ENCODE results near the gene TRAPPC10.

Gene TRAPPC10

DNA sequence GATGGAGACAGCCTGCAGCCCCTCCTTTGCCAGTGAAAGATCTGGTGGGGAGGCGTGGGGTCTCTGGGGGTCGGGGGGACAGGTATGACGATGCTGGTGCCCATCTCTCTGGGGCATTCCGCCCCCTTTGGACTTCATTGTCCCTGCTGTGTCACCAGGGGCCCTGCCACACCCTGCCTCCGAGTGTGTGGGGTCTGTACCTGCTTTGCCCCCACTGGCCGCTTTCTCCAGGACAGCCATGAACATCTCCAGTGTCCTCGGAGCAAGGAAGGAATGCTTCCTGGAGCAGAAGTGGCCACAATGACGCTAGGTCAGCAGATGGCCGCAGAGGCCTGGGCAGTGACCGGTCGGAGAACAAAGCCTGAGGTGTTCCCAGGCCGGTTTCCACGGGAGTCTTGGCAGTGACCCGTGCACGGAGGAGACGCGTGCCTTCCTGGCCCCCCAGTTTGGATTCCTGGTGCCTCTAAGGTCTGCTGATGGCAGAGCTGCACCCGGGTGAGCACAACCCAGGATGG is 18.6 kb upstream of the TRAPPC10 start:
- H3K4me3 ChIP-seq (ENCODE audit: low read depth in 1 of 2, low read length in 2 of 2) = no peak overlapping the region
- H3K36me3 ChIP-seq (ENCODE audit: control insufficient read depth in 1 of 2, insufficient read depth in 2 of 2, low read length in 2 of 2) = no peaks in the 10 kb centered on the region
- H3K9me3 ChIP-seq (ENCODE audit: control insufficient read depth in 1 of 2, low read length in 2 of 2) = no peaks in the 10 kb centered on the region
- no peak overlapping the region for H3K27ac ChIP-seq (ENCODE audit: low read length)
- H3K27me3 ChIP-seq (ENCODE audit: low read depth, low read length) = no peaks in the 10 kb centered on the region
- no peaks in the 10 kb centered on the region for H3K4me1 ChIP-seq (ENCODE audit: control insufficient read depth in 1 of 2, insufficient read depth in 2 of 2, low read length in 2 of 2)

DNA sequence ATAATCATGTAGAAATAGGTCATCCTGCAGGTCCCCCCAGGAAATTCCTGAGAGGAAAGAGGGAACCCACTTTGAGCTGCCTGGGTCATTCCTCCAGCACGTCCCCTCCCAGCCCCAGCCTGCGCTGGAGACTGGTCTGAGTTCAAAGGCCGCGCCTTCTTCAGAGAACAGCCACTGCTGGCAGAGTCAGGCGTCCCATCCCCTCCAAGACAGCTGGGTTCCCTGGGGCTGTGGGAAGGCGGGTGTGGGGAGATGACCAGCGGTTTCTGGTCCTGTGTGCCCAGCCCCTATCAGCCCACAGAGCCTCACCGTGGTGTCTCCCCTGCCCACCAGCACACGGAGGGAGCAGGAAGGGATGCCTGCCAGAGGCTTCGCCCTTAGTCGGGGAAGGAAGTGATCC is 18.0 kb upstream of the TRAPPC10 start:
- Histone ChIP-seq H3K9me3 (ENCODE audit: control insufficient read depth in 1 of 2, low read length in 2 of 2) (no peaks in the 10 kb centered on the region), H3K4me1 (ENCODE audit: control insufficient read depth in 1 of 2, insufficient read depth in 2 of 2, low read length in 2 of 2) (no peaks in the 10 kb centered on the region), H3K27ac (ENCODE audit: low read length) (no peak overlapping the region), H3K4me3 (ENCODE audit: low read depth in 1 of 2, low read length in 2 of 2) (no peak overlapping the region), H3K36me3 (ENCODE audit: control insufficient read depth in 1 of 2, insufficient read depth in 2 of 2, low read length in 2 of 2) (no peaks in the 10 kb centered on the region), H3K27me3 (ENCODE audit: low read depth, low read length) (no peaks in the 10 kb centered on the region)

DNA sequence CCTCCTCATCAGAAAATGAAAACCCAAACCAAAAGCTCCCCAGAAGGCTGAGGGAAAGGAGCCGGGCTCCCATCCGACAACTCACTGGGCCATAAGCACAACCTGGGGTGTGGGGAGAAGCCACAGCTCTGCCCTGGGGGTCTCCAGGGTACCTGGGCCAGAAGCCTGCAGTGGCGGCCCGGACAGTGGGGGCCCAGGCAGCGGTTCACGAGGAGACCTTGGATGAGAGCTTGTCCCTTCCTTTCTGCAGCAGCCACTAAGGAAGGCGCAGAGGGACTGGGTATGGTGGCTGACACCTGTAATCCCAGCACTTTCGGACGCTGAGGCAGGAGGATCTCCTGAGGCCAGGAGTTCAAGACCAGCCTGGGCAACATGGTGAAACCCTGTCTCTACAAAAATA is 17.5 kb upstream of the TRAPPC10 start:
- Histone ChIP-seq H3K27ac (ENCODE audit: low read length) (no peak overlapping the region), H3K9me3 (ENCODE audit: control insufficient read depth in 1 of 2, low read length in 2 of 2) (no peaks in the 10 kb centered on the region), H3K4me1 (ENCODE audit: control insufficient read depth in 1 of 2, insufficient read depth in 2 of 2, low read length in 2 of 2) (no peaks in the 10 kb centered on the region), H3K36me3 (ENCODE audit: control insufficient read depth in 1 of 2, insufficient read depth in 2 of 2, low read length in 2 of 2) (no peaks in the 10 kb centered on the region), H3K27me3 (ENCODE audit: low read depth, low read length) (no peaks in the 10 kb centered on the region), H3K4me3 (ENCODE audit: low read depth in 1 of 2, low read length in 2 of 2) (no peak overlapping the region)

DNA sequence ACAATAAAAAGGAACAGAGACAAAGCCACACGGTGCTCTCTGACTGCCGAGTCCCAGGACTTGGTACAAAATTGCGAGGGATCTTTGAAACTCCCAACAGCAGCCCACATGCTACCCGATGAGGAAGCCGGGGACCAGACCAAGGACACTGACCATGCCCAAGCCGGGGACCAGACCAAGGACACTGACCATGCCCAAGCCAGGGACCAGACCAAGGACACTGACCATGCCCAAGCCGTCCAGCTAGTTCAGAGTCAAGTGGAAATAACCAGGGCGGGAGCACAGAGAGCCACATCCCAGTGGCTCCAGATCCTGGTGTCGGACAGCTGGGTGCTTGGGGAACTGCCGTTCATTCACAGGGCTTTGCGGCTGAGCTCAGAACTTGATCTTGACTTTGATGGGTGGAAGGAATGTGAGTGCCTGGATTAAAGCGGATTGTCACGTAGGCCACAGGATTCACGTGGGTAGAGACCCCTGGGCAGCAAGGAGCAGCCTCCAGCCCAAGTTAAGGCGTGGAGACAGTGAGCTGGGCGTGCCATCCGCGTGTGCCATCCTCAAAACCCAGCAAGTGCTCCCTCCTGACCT is 16.5 kb upstream of the TRAPPC10 start:
- Histone ChIP-seq H3K4me3 (ENCODE audit: low read depth in 1 of 2, low read length in 2 of 2) (no peak overlapping the region), H3K27ac (ENCODE audit: low read length) (no peak overlapping the region), H3K9me3 (ENCODE audit: control insufficient read depth in 1 of 2, low read length in 2 of 2) (no peaks in the 10 kb centered on the region), H3K4me1 (ENCODE audit: control insufficient read depth in 1 of 2, insufficient read depth in 2 of 2, low read length in 2 of 2) (no peaks in the 10 kb centered on the region), H3K27me3 (ENCODE audit: low read depth, low read length) (no peaks in the 10 kb centered on the region), H3K36me3 (ENCODE audit: control insufficient read depth in 1 of 2, insufficient read depth in 2 of 2, low read length in 2 of 2) (no peaks in the 10 kb centered on the region)

- Histone ChIP-seq H3K27ac (ENCODE audit: low read length) (no peak overlapping the region), H3K4me3 (ENCODE audit: low read depth in 1 of 2, low read length in 2 of 2) (no peak overlapping the region), H3K4me1 (ENCODE audit: control insufficient read depth in 1 of 2, insufficient read depth in 2 of 2, low read length in 2 of 2) (no peaks in the 10 kb centered on the region), H3K36me3 (ENCODE audit: control insufficient read depth in 1 of 2, insufficient read depth in 2 of 2, low read length in 2 of 2) (no peaks in the 10 kb centered on the region), H3K9me3 (ENCODE audit: control insufficient read depth in 1 of 2, low read length in 2 of 2) (no peaks in the 10 kb centered on the region), H3K27me3 (ENCODE audit: low read depth, low read length) (no peaks in the 10 kb centered on the region)
Observed at GRCh38 chr21:43997766-43998742, 14.1 kb upstream of the TRAPPC10 start.

DNA sequence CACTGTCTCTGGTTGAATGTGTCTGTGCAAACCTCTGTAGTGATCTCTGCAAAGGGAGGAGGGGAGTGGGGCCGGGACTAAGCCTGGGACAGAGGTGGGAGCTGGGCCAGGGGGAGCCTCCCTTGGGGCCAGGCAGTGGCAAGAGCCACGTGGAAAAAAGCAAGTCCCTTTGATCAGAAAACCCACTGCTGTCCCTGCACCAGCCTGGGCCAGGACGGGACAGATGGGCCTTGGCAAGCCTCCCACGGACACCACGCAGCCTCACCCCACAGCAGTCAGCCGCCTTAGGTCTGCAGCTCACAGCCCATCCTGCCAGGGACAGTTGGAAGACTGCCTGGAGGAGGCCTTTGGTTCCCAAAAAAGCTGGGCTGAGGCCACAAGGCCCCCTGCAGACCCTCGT is 11.7 kb upstream of the TRAPPC10 start:
- H3K27ac ChIP-seq (ENCODE audit: low read length) = no peak overlapping the region
- H3K36me3 ChIP-seq (ENCODE audit: control insufficient read depth in 1 of 2, insufficient read depth in 2 of 2, low read length in 2 of 2) = no peaks in the 10 kb centered on the region
- no peak overlapping the region for H3K4me3 ChIP-seq (ENCODE audit: low read depth in 1 of 2, low read length in 2 of 2)
- no peaks in the 10 kb centered on the region for H3K27me3 ChIP-seq (ENCODE audit: low read depth, low read length)
- no peaks in the 10 kb centered on the region for H3K4me1 ChIP-seq (ENCODE audit: control insufficient read depth in 1 of 2, insufficient read depth in 2 of 2, low read length in 2 of 2)
- H3K9me3 ChIP-seq (ENCODE audit: control insufficient read depth in 1 of 2, low read length in 2 of 2) = no peaks in the 10 kb centered on the region

DNA sequence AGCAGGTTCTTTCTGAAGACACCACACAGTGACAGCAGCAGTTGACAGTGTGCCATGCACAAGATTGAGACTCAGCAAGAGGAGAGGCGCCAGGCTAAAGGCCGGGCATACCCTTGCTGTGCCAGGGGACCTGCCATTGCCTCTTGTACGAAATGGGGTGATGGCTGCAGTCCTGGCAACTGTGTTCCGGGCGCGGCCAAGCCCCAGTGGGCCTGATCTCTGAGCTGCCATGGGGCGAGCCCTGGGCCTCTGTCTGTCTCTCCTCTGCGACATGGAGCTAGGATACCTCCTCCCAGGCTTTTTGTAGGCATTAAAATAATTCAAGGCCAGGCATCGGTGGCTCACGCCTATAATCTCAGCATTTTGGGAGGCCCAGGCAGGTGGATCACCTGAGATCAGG is 9.6 kb upstream of the TRAPPC10 start:
- H3K27ac ChIP-seq (ENCODE audit: low read length) = no peak overlapping the region
- H3K4me3 ChIP-seq (ENCODE audit: low read depth in 1 of 2, low read length in 2 of 2) = no peak overlapping the region
- no peaks in the 10 kb centered on the region for H3K9me3 ChIP-seq (ENCODE audit: control insufficient read depth in 1 of 2, low read length in 2 of 2)
- no peaks in the 10 kb centered on the region for H3K36me3 ChIP-seq (ENCODE audit: control insufficient read depth in 1 of 2, insufficient read depth in 2 of 2, low read length in 2 of 2)
- H3K4me1 ChIP-seq (ENCODE audit: control insufficient read depth in 1 of 2, insufficient read depth in 2 of 2, low read length in 2 of 2) = peaks cover 0 to 4% of the 10 kb centered on the region in 2 donors
- H3K27me3 ChIP-seq (ENCODE audit: low read depth, low read length) = no peaks in the 10 kb centered on the region

GRCh38 chr21:44003307-44003966 is 8.7 kb upstream of the TRAPPC10 start:
- no peak overlapping the region for H3K27ac ChIP-seq (ENCODE audit: low read length)
- peaks cover 0 to 4% of the 10 kb centered on the region in 2 donors for H3K4me1 ChIP-seq (ENCODE audit: control insufficient read depth in 1 of 2, insufficient read depth in 2 of 2, low read length in 2 of 2)
- no peaks in the 10 kb centered on the region for H3K27me3 ChIP-seq (ENCODE audit: low read depth, low read length)
- H3K4me3 ChIP-seq (ENCODE audit: low read depth in 1 of 2, low read length in 2 of 2) = no peak overlapping the region
- H3K9me3 ChIP-seq (ENCODE audit: control insufficient read depth in 1 of 2, low read length in 2 of 2) = no peaks in the 10 kb centered on the region
- no peaks in the 10 kb centered on the region for H3K36me3 ChIP-seq (ENCODE audit: control insufficient read depth in 1 of 2, insufficient read depth in 2 of 2, low read length in 2 of 2)

GRCh38 chr21:44005071-44005470 is 7.0 kb upstream of the TRAPPC10 start:
- H3K4me3 ChIP-seq (ENCODE audit: low read depth in 1 of 2, low read length in 2 of 2) = no peak overlapping the region
- no peaks in the 10 kb centered on the region for H3K9me3 ChIP-seq (ENCODE audit: control insufficient read depth in 1 of 2, low read length in 2 of 2)
- H3K4me1 ChIP-seq (ENCODE audit: control insufficient read depth in 1 of 2, insufficient read depth in 2 of 2, low read length in 2 of 2) = peaks cover 0 to 4% of the 10 kb centered on the region in 2 donors
- H3K27ac ChIP-seq (ENCODE audit: low read length) = no peak overlapping the region
- H3K27me3 ChIP-seq (ENCODE audit: low read depth, low read length) = no peaks in the 10 kb centered on the region
- no peaks in the 10 kb centered on the region for H3K36me3 ChIP-seq (ENCODE audit: control insufficient read depth in 1 of 2, insufficient read depth in 2 of 2, low read length in 2 of 2)

GRCh38 chr21:44005593-44005992 is 6.5 kb upstream of the TRAPPC10 start:
- Histone ChIP-seq H3K27ac (ENCODE audit: low read length) (no peak overlapping the region), H3K4me3 (ENCODE audit: low read depth in 1 of 2, low read length in 2 of 2) (no peak overlapping the region), H3K27me3 (ENCODE audit: low read depth, low read length) (no peaks in the 10 kb centered on the region), H3K9me3 (ENCODE audit: control insufficient read depth in 1 of 2, low read length in 2 of 2) (no peaks in the 10 kb centered on the region), H3K4me1 (ENCODE audit: control insufficient read depth in 1 of 2, insufficient read depth in 2 of 2, low read length in 2 of 2) (peaks cover 0 to 4% of the 10 kb centered on the region in 2 donors), H3K36me3 (ENCODE audit: control insufficient read depth in 1 of 2, insufficient read depth in 2 of 2, low read length in 2 of 2) (no peaks in the 10 kb centered on the region)

DNA sequence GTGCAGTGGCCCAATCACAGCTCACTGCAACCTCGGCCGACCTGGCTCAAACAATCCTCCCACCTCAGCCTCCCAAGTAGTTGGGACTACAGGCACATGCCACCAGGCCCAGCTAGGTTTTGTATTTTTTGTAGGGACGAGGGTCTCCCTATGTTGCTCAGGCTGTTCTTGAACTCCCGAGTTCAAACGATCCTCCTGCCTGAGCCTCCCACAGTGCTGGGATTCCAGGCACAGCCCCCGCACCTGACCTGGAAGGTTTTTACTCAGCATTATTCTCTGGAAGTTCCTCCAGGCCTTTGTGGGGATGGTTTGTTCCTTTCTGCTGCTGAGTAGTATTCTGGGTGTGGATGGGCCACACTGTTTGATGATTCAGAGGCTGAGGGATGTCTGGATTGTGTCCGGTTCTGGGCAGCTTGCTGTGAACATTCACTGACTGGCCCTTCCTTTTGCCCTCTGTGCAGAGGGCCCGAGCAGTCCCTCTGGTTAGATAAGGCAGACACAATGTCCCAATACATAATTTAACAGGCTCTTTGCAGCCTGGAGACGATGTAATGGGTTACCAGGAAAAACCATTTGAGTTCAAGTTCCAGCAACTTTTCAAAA is 6.0 kb upstream of the TRAPPC10 start:
- H3K9me3 ChIP-seq (ENCODE audit: control insufficient read depth in 1 of 2, low read length in 2 of 2) = no peaks in the 10 kb centered on the region
- peak overlapping the region; percentile 29 for H3K27ac ChIP-seq (ENCODE audit: low read length)
- H3K4me1 ChIP-seq (ENCODE audit: control insufficient read depth in 1 of 2, insufficient read depth in 2 of 2, low read length in 2 of 2) = peaks cover 0 to 7% of the 10 kb centered on the region in 2 donors

More for the DNA sequence above, 6.0 kb upstream of the TRAPPC10 start:
- no peaks in the 10 kb centered on the region for H3K36me3 ChIP-seq (ENCODE audit: control insufficient read depth in 1 of 2, insufficient read depth in 2 of 2, low read length in 2 of 2)
- no peak overlapping the region for H3K4me3 ChIP-seq (ENCODE audit: low read depth in 1 of 2, low read length in 2 of 2)
- no peaks in the 10 kb centered on the region for H3K27me3 ChIP-seq (ENCODE audit: low read depth, low read length)

Data from muscle layer of duodenum (tissue), 2 donors.